Tibial nerve (tissue), 4 donors: ENCODE measurements around the gene CHRM4. TPM values are rescaled to one million over a fixed set of nuclear protein-coding genes. Genes with fewer than 3 reads are reported as not detected.

Experiments
- DNase-seq, 2 donors: peaks; one replicate each; pipeline ENCODE4 v3.0.0-alpha.2; 2019; ENCODE audit warnings: low spot score in 2 of 2
- H3K27ac ChIP-seq, 4 donors: fragments of 200-600 bp; sonication (generic) in 3 of 4; one replicate each; pipeline ENCODE4 v1.5.1; 2017 to 2019; ENCODE audit warnings: mild to moderate bottlenecking in 1 of 4
- H3K27me3 ChIP-seq, 2 donors: fragments of 200-600 bp; sonication (generic) in 1 of 2; one replicate each; pipeline versions ENCODE4 v1.5.1 to v1.6.0; 2017 to 2019
- H3K36me3 ChIP-seq, 3 donors: fragments of 200-600 bp; sonication (generic); one replicate each; pipeline ENCODE4 v1.5.1; 2018 to 2019
- H3K4me1 ChIP-seq, 4 donors: fragments of 200-600 bp; sonication (generic) in 3 of 4; one replicate each; pipeline ENCODE4 v1.5.1; 2017 to 2019
- H3K4me3 ChIP-seq, 4 donors: fragments of 200-600 bp; sonication (generic) in 3 of 4; one replicate each; pipeline ENCODE4 v1.5.1; 2017 to 2019; ENCODE audit warnings: mild to moderate bottlenecking in 1 of 4, moderate library complexity in 1 of 4
- H3K9me3 ChIP-seq, 4 donors: fragments of 200-600 bp; sonication (generic) in 3 of 4; one replicate each; pipeline ENCODE4 v1.5.1; 2017 to 2019
- CTCF ChIP-seq, 5 experiments: fragments of 200-600 bp in 3 of 5; fragments of 450-650 bp in 2 of 5; sonication (generic) in 3 of 5; IDR thresholded peaks; one replicate each; pipeline ENCODE4 v1.5.1; 2016 to 2019; ENCODE audit warnings: antibody characterized with exemption in 5 of 5, mild to moderate bottlenecking in 3 of 5, moderate library complexity in 2 of 5
- EP300 ChIP-seq, 2 donors: sonication (generic); formaldehyde crosslinking; IDR thresholded peaks; one replicate each; pipeline ENCODE4 v1.6.1; 2017; ENCODE audit warnings: antibody characterized with exemption in 2 of 2, mild to moderate bottlenecking in 1 of 2
- POLR2A ChIP-seq, 2 donors: fragments of 450-650 bp; IDR thresholded peaks; one replicate each; pipeline ENCODE4 v1.6.1; 2017; ENCODE audit warnings: antibody characterized with exemption in 2 of 2, mild to moderate bottlenecking in 2 of 2, moderate library complexity in 2 of 2
- WGBS, 2 donors: methylation state at CpG; one replicate each; pipeline ENCODE4 v1.1.5; 2018; 5-methylcytosine and 5-hydroxymethylcytosine counted together
- total RNA-seq, 4 donors: library from RNA; depleted of rRNA; stranded (reverse); fragments of >200 nt; gene quantifications; one replicate each; pipeline ENCODE4 v1.1.0, GENCODE V29; 2016

Gene CHRM4
- total RNA-seq, 4 donors from 2014 or later: 1.2 TPM; not detected in 3

- peaks cover 0 to 73% (median 0%) of the 10 kb centered on the region in 3 donors for H3K36me3 ChIP-seq
- no peak for DNase-seq
- no peaks in the 10 kb centered on the region for H3K9me3 ChIP-seq
- 89 to 92% methylated on average over 8 of the region's 8 CpGs for WGBS, 2 donors
- H3K27ac ChIP-seq: no peak overlapping the region
- H3K4me1 ChIP-seq: no peaks in the 10 kb centered on the region
- no peaks in the 10 kb centered on the region for H3K27me3 ChIP-seq
- H3K4me3 ChIP-seq: no peak overlapping the region
- TF ChIP-seq CTCF (IDR thresholded peaks at IDR 0.05) (no peak), POLR2A (IDR thresholded peaks at IDR 0.05) (no peak), EP300 (IDR thresholded peaks at IDR 0.05) (no peak)
Observed at GRCh38 chr11:46421257-46421880, 29.8 kb upstream of the CHRM4 start.

- 53 to 67% methylated on average over 1 of the region's 1 CpG for WGBS, 2 donors
- Histone ChIP-seq H3K27ac (no peak overlapping the region), H3K9me3 (no peaks in the 10 kb centered on the region), H3K4me1 (no peaks in the 10 kb centered on the region), H3K27me3 (no peaks in the 10 kb centered on the region), H3K4me3 (no peak overlapping the region), H3K36me3 (peaks cover 0 to 73% (median 0%) of the 10 kb centered on the region in 3 donors)
- TF ChIP-seq POLR2A (IDR thresholded peaks at IDR 0.05): no peak
- TF ChIP-seq EP300 (IDR thresholded peaks at IDR 0.05): no peak
- TF ChIP-seq CTCF (IDR thresholded peaks at IDR 0.05): no peak
- no peak for DNase-seq
Observed at GRCh38 chr11:46420513-46420912, 28.9 kb upstream of the CHRM4 start.

DNA sequence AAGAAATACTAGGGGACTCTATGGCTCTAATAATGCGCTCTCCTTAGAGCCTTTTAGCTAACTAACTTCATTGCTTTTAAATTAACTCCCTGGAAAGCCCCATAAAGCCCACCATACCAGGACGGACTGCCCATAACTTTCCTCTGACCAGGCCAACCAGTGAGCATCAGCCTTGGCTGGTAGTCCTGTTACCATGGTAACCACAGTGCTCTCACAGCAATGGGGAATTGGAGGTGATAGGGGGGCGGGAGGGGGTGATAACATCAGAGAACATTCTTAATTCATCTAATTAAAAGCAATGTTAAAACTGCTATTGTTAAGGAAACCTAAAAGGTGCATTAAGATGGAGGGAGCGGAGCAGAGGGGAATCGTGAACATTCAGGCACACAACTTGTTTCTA is 27.2 kb upstream of the CHRM4 start:
- H3K4me3 ChIP-seq: no peak overlapping the region
- H3K36me3 ChIP-seq: peaks cover 0 to 82% (median 8%) of the 10 kb centered on the region in 3 donors
- H3K27ac ChIP-seq: no peak overlapping the region
- H3K9me3 ChIP-seq: no peaks in the 10 kb centered on the region
- TF ChIP-seq CTCF (IDR thresholded peaks at IDR 0.05) (no peak), POLR2A (IDR thresholded peaks at IDR 0.05) (no peak), EP300 (IDR thresholded peaks at IDR 0.05) (no peak)
- H3K4me1 ChIP-seq: no peaks in the 10 kb centered on the region
- H3K27me3 ChIP-seq: no peaks in the 10 kb centered on the region
- WGBS, 2 donors: 80 to 93% methylated on average over 5 of the region's 5 CpGs
- no peak for DNase-seq

- H3K27ac ChIP-seq: no peak overlapping the region
- H3K4me1 ChIP-seq: no peaks in the 10 kb centered on the region
- H3K27me3 ChIP-seq: no peaks in the 10 kb centered on the region
- TF ChIP-seq CTCF (IDR thresholded peaks at IDR 0.05) (no peak), POLR2A (IDR thresholded peaks at IDR 0.05) (no peak), EP300 (IDR thresholded peaks at IDR 0.05) (no peak)
- peaks cover 0 to 90% (median 8%) of the 10 kb centered on the region in 3 donors for H3K36me3 ChIP-seq
- no peak for DNase-seq
- H3K4me3 ChIP-seq: no peak overlapping the region
- H3K9me3 ChIP-seq: no peaks in the 10 kb centered on the region
- 73 to 77% methylated on average over 7 of the region's 7 CpGs for WGBS, 2 donors
Observed at GRCh38 chr11:46417711-46418110, 26.1 kb upstream of the CHRM4 start.

DNA sequence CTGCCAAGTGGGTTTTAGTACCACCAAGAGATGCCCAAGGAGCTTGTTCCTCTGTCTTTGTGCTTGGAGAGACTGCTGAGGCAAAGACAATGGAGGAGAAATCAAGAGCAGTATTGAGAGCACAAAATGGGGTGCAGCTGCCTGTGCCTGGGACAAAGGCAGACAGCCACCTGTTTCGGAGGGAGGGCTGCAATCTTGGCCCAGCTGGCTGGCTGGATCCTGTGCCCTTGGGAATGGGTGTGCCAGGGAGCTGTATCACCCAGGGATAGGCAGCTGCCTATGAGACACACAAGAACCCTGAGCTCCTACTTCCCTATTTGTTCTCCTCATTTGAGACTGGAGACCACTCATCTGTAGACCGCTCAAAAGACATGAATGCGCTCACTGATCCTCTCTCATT is 23.3 kb upstream of the CHRM4 start:
- Histone ChIP-seq H3K27me3 (no peaks in the 10 kb centered on the region), H3K4me3 (no peak overlapping the region), H3K9me3 (no peaks in the 10 kb centered on the region), H3K36me3 (peaks cover 0 to 91% (median 8%) of the 10 kb centered on the region in 3 donors), H3K27ac (no peak overlapping the region), H3K4me1 (no peaks in the 10 kb centered on the region)
- WGBS, 2 donors: 64 to 67% methylated on average over 3 of the region's 3 CpGs
- no peak for DNase-seq
- TF ChIP-seq CTCF (IDR thresholded peaks at IDR 0.05) (no peak), POLR2A (IDR thresholded peaks at IDR 0.05) (no peak), EP300 (IDR thresholded peaks at IDR 0.05) (no peak)
